PC-3 (cell line): Measurements from ENCODE around the gene IRS2.

Source experiments
- EZH2 ChIP-seq: fragments of 300-600 bp; sonication (generic); IDR thresholded peaks from one replicate; pipeline ENCODE4 v1.6.1; 2017; ENCODE audit warnings: antibody characterized with exemption, mild to moderate bottlenecking, low read length; ENCODE audit not compliant: unreplicated experiment
- EZH2phosphoT487 ChIP-seq: fragments of 300-600 bp; sonication (generic); IDR thresholded peaks from 2 replicates; pipeline ENCODE4 v1.6.1; 2018; ENCODE audit warnings: mild to moderate bottlenecking, antibody characterized with exemption, low read length, borderline replicate concordance
- TF ChIP-seq, protein P1 (sequence below): fragments of 300-600 bp; sonication (generic); conservative IDR thresholded peaks from 2 replicates; pipeline ENCODE4 v1.5.1; 2017; ENCODE audit warnings: antibody characterized with exemption, low read depth, mild to moderate bottlenecking, low read length

DNA sequence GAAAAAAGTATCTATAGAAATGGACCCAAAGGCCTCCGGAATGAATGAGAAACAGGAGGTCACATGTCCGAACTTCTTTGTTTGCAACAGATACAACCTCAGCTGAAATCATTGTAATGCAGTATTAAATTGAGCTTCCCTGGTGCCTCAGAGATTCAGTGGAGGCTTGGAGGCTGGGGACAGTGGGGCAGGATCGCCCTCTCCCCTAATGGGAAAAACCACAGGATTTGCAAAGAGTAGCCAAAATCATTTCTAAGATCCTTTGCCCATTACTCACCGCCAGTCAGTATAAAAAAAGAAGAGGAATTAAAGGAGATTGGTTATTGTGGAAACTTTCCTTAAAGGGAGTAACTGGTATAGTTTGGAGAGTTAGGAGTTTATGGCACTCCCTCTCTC, 30.4 kb upstream of the IRS2 start:
- TF ChIP-seq, protein P1, sequence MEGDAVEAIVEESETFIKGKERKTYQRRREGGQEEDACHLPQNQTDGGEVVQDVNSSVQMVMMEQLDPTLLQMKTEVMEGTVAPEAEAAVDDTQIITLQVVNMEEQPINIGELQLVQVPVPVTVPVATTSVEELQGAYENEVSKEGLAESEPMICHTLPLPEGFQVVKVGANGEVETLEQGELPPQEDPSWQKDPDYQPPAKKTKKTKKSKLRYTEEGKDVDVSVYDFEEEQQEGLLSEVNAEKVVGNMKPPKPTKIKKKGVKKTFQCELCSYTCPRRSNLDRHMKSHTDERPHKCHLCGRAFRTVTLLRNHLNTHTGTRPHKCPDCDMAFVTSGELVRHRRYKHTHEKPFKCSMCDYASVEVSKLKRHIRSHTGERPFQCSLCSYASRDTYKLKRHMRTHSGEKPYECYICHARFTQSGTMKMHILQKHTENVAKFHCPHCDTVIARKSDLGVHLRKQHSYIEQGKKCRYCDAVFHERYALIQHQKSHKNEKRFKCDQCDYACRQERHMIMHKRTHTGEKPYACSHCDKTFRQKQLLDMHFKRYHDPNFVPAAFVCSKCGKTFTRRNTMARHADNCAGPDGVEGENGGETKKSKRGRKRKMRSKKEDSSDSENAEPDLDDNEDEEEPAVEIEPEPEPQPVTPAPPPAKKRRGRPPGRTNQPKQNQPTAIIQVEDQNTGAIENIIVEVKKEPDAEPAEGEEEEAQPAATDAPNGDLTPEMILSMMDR = no peak
- no peak for TF ChIP-seq EZH2
- TF ChIP-seq EZH2phosphoT487 = no peak
